Endothelial cell of umbilical vein (primary cell): ENCODE measurements around the gene NR1D1. TPM values are rescaled to one million over a fixed set of nuclear protein-coding genes. Genes with fewer than 3 reads are reported as not detected.

Experiments used
- BruUV-seq: library from RNA; stranded (reverse); fragments of 400-500 nt; replicated peaks from 2 replicates; lab custom pipeline; 2021; lab: Mats Ljungman, UMichigan
- CTCF ChIA-PET: fragments of 300-600, 350-600 bp; sonication (Branson Sonifier 250); formaldehyde crosslinking; loops from one replicate; lab custom pipeline; 2021; ENCODE audit warnings: antibody characterized with exemption, inconsistent platforms; lab: Charles Lee
- POLR2A ChIA-PET: fragments of 300-600, 350-600 bp; sonication (Branson Sonifier 250); formaldehyde crosslinking; loops from one replicate; lab custom pipeline; 2021; ENCODE audit warnings: antibody characterized with exemption, inconsistent platforms; lab: Charles Lee
- DNase-seq: peaks from one replicate; pipeline ENCODE4 v3.0.0-alpha.2; 2011; ENCODE audit warnings: low read depth, low spot score
- FAIRE-seq: peaks from 2 replicates; lab custom pipeline; 2011; peaks lifted over from hg19 to GRCh38; lab: Jason Lieb, UNC
- H2AFZ ChIP-seq: 2 replicates; pipeline ENCODE4 v1.6.0; 2012; ENCODE audit warnings: low read depth, low read length, control low read depth, inconsistent platforms
- H3K27ac ChIP-seq: 2 replicates; pipeline ENCODE4 v1.5.1; 2011; ENCODE audit warnings: low read depth, mild to moderate bottlenecking, control low read depth, low read length, moderate library complexity; ENCODE audit not compliant: insufficient read depth
- H3K27me3 ChIP-seq, 2 experiments: 2 replicates each; pipeline versions ENCODE4 v1.6.0 to v1.6.1; 2011; ENCODE audit warnings: low read length in 2 of 2, mixed read lengths in 1 of 2; ENCODE audit not compliant: control insufficient read depth in 2 of 2, insufficient read depth in 2 of 2
- H3K36me3 ChIP-seq, 2 experiments: 2 replicates in 1 of 2; 3 replicates in 1 of 2; pipeline ENCODE4 v1.5.1; 2011; ENCODE audit warnings: low read length in 2 of 2, mild to moderate bottlenecking in 1 of 2, moderate library complexity in 1 of 2; ENCODE audit not compliant: control insufficient read depth in 2 of 2, insufficient read depth in 2 of 2; ENCODE audit errors: extremely low read depth in 1 of 2
- H3K4me1 ChIP-seq: 3 replicates; pipeline ENCODE4 v1.5.1; 2011; ENCODE audit warnings: mild to moderate bottlenecking, low read length; ENCODE audit not compliant: control insufficient read depth, insufficient read depth; ENCODE audit errors: extremely low read depth
- H3K4me2 ChIP-seq: 2 replicates; pipeline ENCODE4 v1.6.1; 2011; ENCODE audit warnings: low read length, control low read depth, mixed read lengths; ENCODE audit not compliant: insufficient read depth
- H3K4me3 ChIP-seq, 3 experiments: fragments of 200-600 bp in 1 of 3; sonication (generic), shearing (Covaris generic) in 1 of 3; replicated peaks in 1 of 3; 2 replicates each; pipeline ENCODE4 v1.5.1; 2011 to 2016; ENCODE audit warnings: control low read depth in 3 of 3, low read length in 3 of 3, mild to moderate bottlenecking in 2 of 3, inconsistent platforms in 1 of 3, low read depth in 1 of 3, moderate library complexity in 1 of 3; ENCODE audit not compliant: insufficient read depth in 1 of 3
- H3K79me2 ChIP-seq: 2 replicates; pipeline ENCODE4 v1.6.0; 2012; ENCODE audit warnings: low read length, inconsistent platforms; ENCODE audit not compliant: control insufficient read depth, insufficient read depth
- H3K9ac ChIP-seq: replicated peaks from 2 replicates; pipeline ENCODE3; 2011; ENCODE audit warnings: low read length, control low read depth; ENCODE audit not compliant: insufficient read depth; ENCODE audit errors: extremely low read depth
- H3K9me1 ChIP-seq: replicated peaks from 3 replicates; pipeline ENCODE4 v1.6.0; 2011; ENCODE audit warnings: mild to moderate bottlenecking, low read length; ENCODE audit not compliant: control insufficient read depth, insufficient read depth; ENCODE audit errors: extremely low read depth
- H3K9me3 ChIP-seq: replicated peaks from 2 replicates; pipeline ENCODE4 v1.5.1; 2012; ENCODE audit warnings: low read length, inconsistent platforms; ENCODE audit not compliant: control insufficient read depth, insufficient read depth
- H4K20me1 ChIP-seq: replicated peaks from 2 replicates; pipeline ENCODE3; 2011; ENCODE audit warnings: mild to moderate bottlenecking, low read length; ENCODE audit not compliant: control insufficient read depth, insufficient read depth; ENCODE audit errors: extremely low read depth
- EZH2 ChIP-seq: IDR thresholded peaks from 2 replicates; pipeline ENCODE4 v1.6.1; 2012; ENCODE audit warnings: borderline replicate concordance, low read depth, mild to moderate bottlenecking, moderate library complexity, low read length, inconsistent platforms; ENCODE audit not compliant: severe bottlenecking
- FOS ChIP-seq: IDR thresholded peaks from 2 replicates; pipeline ENCODE4 v1.6.1; 2011; ENCODE audit warnings: mild to moderate bottlenecking, low read length, moderate library complexity, borderline replicate concordance; ENCODE audit not compliant: insufficient read depth
- GATA2 ChIP-seq: IDR thresholded peaks from 2 replicates; pipeline ENCODE4 v1.7.0; 2011; ENCODE audit warnings: low read depth, mild to moderate bottlenecking, moderate library complexity, mixed read lengths, low read length; ENCODE audit not compliant: insufficient read length, insufficient read depth
- JUN ChIP-seq: IDR thresholded peaks from 2 replicates; pipeline ENCODE4 v1.6.1; 2011; ENCODE audit warnings: borderline replicate concordance, low read depth; ENCODE audit not compliant: insufficient read length, insufficient read depth
- MAX ChIP-seq: IDR thresholded peaks from 2 replicates; pipeline ENCODE4 v1.6.1; 2011; ENCODE audit not compliant: insufficient read depth, insufficient read length
- MYC ChIP-seq: IDR thresholded peaks from one replicate; pipeline ENCODE4 v1.6.1; 2011; ENCODE audit warnings: mild to moderate bottlenecking, low read depth, low read length
- POLR2A ChIP-seq: IDR thresholded peaks from 2 replicates; pipeline ENCODE4 v1.6.1; 2012; ENCODE audit warnings: low read depth, mild to moderate bottlenecking, control low read depth, low read length
- POLR2AphosphoS5 ChIP-seq: IDR thresholded peaks from 2 replicates; pipeline ENCODE4 v1.6.1; 2012; ENCODE audit warnings: low read depth, mild to moderate bottlenecking, control low read depth, low read length, moderate library complexity; ENCODE audit not compliant: insufficient read depth
- dilution Hi-C: fragments of 300-500 bp; cut with MboI; formaldehyde crosslinking; loops from one replicate; pipeline ENCODE4 v1.15.0; 2019; ENCODE audit warnings: low sequenced_read_pairs; ENCODE audit not compliant: extremely low pct_ligation_motif_present
- intact Hi-C: fragments of 100-400 bp; cut with micrococcal nuclease; formaldehyde crosslinking; loops from one replicate; pipeline ENCODE4 v1.10.0; 2022
- polyA plus RNA-seq, 4 experiments: library from polyadenylated mRNA; depleted of rRNA in 3 of 4; stranded (reverse) in 3 of 4; unstranded in 1 of 4; fragments of >200 nt; gene quantifications; 2 replicates each; pipeline versions ENCODE4 v1.2.1 to v1.2.3, GENCODE V29; 2011 to 2012; ENCODE audit warnings: missing spikeins in 1 of 4
- total RNA-seq: library from RNA; stranded (reverse); gene quantifications from 2 replicates; pipeline ENCODE4 v1.2.3, GENCODE V29; 2021
- TF ChIP-seq, protein P1 (sequence below), 2 donors: IDR thresholded peaks; 1 replicate in 1 of 2; 2 replicates in 1 of 2; pipeline ENCODE4 v1.5.1; 2011; ENCODE audit warnings: low read length in 2 of 2, mild to moderate bottlenecking in 2 of 2, moderate library complexity in 2 of 2, control low read depth in 1 of 2, inconsistent platforms in 1 of 2, low read depth in 1 of 2; ENCODE audit not compliant: insufficient read depth in 1 of 2; ENCODE audit errors: extremely low read depth in 1 of 2

The NR1D1 gene
- total and polyA plus RNA-seq, 2 donors (not counting 3 experiments of a cell fraction or from before 2014, with no cell fraction given), result 2.5 to 5.2 TPM

DNA sequence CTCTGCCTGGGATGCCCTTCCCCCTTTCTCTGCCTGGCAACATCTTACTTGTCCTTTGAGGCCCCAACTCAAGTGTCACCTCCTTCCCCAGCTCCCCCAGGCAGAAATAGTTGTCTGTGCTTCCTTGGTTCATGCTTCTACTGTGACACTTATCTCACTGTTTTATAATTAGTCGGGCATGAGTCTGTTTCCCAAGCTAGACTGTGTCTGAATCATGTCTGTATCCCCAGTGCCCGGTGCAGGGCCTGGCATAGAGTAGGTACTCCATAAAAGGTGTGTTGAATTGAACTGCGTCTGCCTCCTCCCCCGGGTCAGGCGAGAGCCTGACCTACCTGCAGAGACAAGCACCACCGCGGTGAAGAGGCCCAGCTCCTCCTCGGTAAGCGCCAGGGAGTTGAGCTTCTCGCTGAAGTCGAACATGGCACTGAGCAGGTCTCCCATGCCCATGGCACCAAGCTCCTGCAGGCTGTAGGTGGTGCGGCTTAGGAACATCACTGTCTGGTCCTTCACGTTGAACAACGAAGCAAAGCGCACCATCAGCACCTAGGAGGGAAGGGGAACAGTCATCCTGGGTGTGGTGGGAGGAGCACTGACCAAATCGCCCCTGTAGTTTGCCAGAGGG is 6.7 kb downstream of the NR1D1 start:
- no peak for DNase-seq
- Histone ChIP-seq H3K9me1 (no peaks in the 10 kb centered on the region), H2AFZ (no peak overlapping the region), H3K4me2 (no peak overlapping the region), H3K79me2 (no peaks in the 10 kb centered on the region), H3K9ac (no peak overlapping the region), H3K27ac (no peak overlapping the region), H3K4me1 (peaks cover 12% of the 10 kb centered on the region), H3K27me3 (no peaks in the 10 kb centered on the region), H3K4me3 (no peak overlapping the region), H4K20me1 (no peaks in the 10 kb centered on the region), H3K9me3 (no peaks in the 10 kb centered on the region), H3K36me3 (peaks cover 0 to 34% of the 10 kb centered on the region in 2 experiments)
- BruUV-seq, result no TSS peak
- ChIA-PET POLR2A (interaction anchor here (1.4 kb wide), 1 partner anchor 19 kb away, joined by 4 read pairs; no protein-coding TSS in a partner anchor), CTCF (interaction anchor here (1.0 to 2.1 kb wide), 4 partner anchors 9 to 19 kb away, joined by 3 to 10 read pairs (median 7); no protein-coding TSS in a partner anchor)
- dilution Hi-C loops (no loop called here), intact Hi-C loops (no loop called here)
- no peak for FAIRE-seq
- no peak for TF ChIP-seq POLR2AphosphoS5
- TF ChIP-seq, protein P1, sequence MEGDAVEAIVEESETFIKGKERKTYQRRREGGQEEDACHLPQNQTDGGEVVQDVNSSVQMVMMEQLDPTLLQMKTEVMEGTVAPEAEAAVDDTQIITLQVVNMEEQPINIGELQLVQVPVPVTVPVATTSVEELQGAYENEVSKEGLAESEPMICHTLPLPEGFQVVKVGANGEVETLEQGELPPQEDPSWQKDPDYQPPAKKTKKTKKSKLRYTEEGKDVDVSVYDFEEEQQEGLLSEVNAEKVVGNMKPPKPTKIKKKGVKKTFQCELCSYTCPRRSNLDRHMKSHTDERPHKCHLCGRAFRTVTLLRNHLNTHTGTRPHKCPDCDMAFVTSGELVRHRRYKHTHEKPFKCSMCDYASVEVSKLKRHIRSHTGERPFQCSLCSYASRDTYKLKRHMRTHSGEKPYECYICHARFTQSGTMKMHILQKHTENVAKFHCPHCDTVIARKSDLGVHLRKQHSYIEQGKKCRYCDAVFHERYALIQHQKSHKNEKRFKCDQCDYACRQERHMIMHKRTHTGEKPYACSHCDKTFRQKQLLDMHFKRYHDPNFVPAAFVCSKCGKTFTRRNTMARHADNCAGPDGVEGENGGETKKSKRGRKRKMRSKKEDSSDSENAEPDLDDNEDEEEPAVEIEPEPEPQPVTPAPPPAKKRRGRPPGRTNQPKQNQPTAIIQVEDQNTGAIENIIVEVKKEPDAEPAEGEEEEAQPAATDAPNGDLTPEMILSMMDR (IDR thresholded peaks at IDR 0.05; ENCODE audit: extremely low read depth in 1 of 2, insufficient read depth in 1 of 2, low read depth in 1 of 2, low read length in 2 of 2), result no peak
- no peak for TF ChIP-seq EZH2
- no peak for TF ChIP-seq GATA2
- no peak for TF ChIP-seq MYC
- TF ChIP-seq JUN, result no peak
- TF ChIP-seq FOS, result no peak
- TF ChIP-seq MAX, result no peak
- no peak for TF ChIP-seq POLR2A
